ENCODE data around the gene KLF3. TPM values are rescaled to one million over a fixed set of nuclear protein-coding genes. Genes with fewer than 3 reads are reported as not detected.

Gene KLF3
- total RNA-seq, 1 donor from 2014 or later = 24.8 TPM

DNA sequence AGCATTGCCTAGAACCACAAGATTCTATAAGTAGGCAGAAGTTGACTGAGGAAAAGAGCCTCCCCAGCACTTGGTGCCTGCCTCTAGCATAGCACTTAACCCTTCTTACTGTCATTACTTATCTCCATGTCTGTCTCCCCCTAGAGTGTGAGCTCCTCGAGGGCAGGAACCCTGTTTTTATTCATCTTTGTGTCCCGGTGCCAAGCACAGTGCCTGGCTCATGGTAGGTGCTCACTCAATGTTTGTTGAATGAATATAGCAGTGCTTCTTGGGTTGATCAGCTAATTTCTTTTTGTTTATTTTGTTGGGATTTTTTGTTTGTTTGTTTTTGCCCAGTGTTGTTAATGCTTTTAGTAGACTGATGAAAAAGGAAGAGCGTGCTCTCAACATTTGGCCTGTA is 30.3 kb downstream of the KLF3 start:
- H3K4me1 ChIP-seq = no peaks in the 10 kb centered on the region
- Mint-ChIP-seq H3K36me3 (peaks cover 67% of the 10 kb centered on the region), H3K4me3 (no peak overlapping the region), H3K4me1 (peaks cover 4% of the 10 kb centered on the region), H3K27ac (no peak overlapping the region), H3K27me3 (ENCODE audit: insufficient read depth, low read depth) (no peaks in the 10 kb centered on the region), H3K9me3 (no peaks in the 10 kb centered on the region)
- H4K20me1 ChIP-seq (ENCODE audit: low read depth) = peaks cover 6% of the 10 kb centered on the region
- no peak overlapping the region for H3K9ac ChIP-seq
- DNase-seq (ENCODE audit: low spot score) = no peak
- no peaks in the 10 kb centered on the region for H3K27me3 ChIP-seq
- H3K79me2 ChIP-seq (ENCODE audit: low read depth) = no peaks in the 10 kb centered on the region
- H3K9me3 ChIP-seq (ENCODE audit: low read depth) = no peaks in the 10 kb centered on the region
- peaks cover 5% of the 10 kb centered on the region for H3F3A ChIP-seq (ENCODE audit: low read depth)
- TF ChIP-seq, protein P1, sequence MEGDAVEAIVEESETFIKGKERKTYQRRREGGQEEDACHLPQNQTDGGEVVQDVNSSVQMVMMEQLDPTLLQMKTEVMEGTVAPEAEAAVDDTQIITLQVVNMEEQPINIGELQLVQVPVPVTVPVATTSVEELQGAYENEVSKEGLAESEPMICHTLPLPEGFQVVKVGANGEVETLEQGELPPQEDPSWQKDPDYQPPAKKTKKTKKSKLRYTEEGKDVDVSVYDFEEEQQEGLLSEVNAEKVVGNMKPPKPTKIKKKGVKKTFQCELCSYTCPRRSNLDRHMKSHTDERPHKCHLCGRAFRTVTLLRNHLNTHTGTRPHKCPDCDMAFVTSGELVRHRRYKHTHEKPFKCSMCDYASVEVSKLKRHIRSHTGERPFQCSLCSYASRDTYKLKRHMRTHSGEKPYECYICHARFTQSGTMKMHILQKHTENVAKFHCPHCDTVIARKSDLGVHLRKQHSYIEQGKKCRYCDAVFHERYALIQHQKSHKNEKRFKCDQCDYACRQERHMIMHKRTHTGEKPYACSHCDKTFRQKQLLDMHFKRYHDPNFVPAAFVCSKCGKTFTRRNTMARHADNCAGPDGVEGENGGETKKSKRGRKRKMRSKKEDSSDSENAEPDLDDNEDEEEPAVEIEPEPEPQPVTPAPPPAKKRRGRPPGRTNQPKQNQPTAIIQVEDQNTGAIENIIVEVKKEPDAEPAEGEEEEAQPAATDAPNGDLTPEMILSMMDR (IDR thresholded peaks at IDR 0.05) = no peak
- TF ChIP-seq EZH2phosphoT487 (IDR thresholded peaks at IDR 0.05) (no peak), EZH2 (IDR thresholded peaks at IDR 0.05) (no peak)
- no peak overlapping the region for H3K4me3 ChIP-seq
- H3K4me2 ChIP-seq = no peak overlapping the region
- H3K27ac ChIP-seq = no peak overlapping the region
- no peak overlapping the region for H2AFZ ChIP-seq (replicated peaks)
- peaks cover 28% of the 10 kb centered on the region for H3K36me3 ChIP-seq

GRCh38 chr4:38695809-38696208 is 31.8 kb downstream of the KLF3 start:
- Mint-ChIP-seq H3K4me1 (peaks cover 4% of the 10 kb centered on the region), H3K4me3 (no peak overlapping the region), H3K36me3 (peaks cover 54% of the 10 kb centered on the region), H3K27me3 (ENCODE audit: insufficient read depth, low read depth) (no peaks in the 10 kb centered on the region), H3K9me3 (no peaks in the 10 kb centered on the region), H3K27ac (peak overlapping the region; percentile 9)
- Histone ChIP-seq H4K20me1 (ENCODE audit: low read depth) (no peaks in the 10 kb centered on the region), H3K27me3 (no peaks in the 10 kb centered on the region), H3K79me2 (ENCODE audit: low read depth) (no peaks in the 10 kb centered on the region), H3K9ac (no peak overlapping the region), H3K9me3 (ENCODE audit: low read depth) (no peaks in the 10 kb centered on the region), H3F3A (ENCODE audit: low read depth) (peaks cover 5% of the 10 kb centered on the region), H3K4me2 (no peak overlapping the region), H3K4me3 (no peak overlapping the region), H2AFZ (replicated peaks) (no peak overlapping the region), H3K36me3 (peaks cover 16% of the 10 kb centered on the region), H3K4me1 (no peaks in the 10 kb centered on the region), H3K27ac (no peak overlapping the region)
- DNase-seq (ENCODE audit: low spot score) = no peak
- TF ChIP-seq EZH2phosphoT487 (IDR thresholded peaks at IDR 0.05) = no peak
- TF ChIP-seq, protein P1 (IDR thresholded peaks at IDR 0.05) = no peak

- no peak for DNase-seq (ENCODE audit: low spot score)
- Mint-ChIP-seq H3K27ac (no peak overlapping the region), H3K9me3 (no peaks in the 10 kb centered on the region), H3K4me1 (peaks cover 4% of the 10 kb centered on the region), H3K27me3 (ENCODE audit: insufficient read depth, low read depth) (no peaks in the 10 kb centered on the region), H3K36me3 (peaks cover 49% of the 10 kb centered on the region), H3K4me3 (no peak overlapping the region)
- Histone ChIP-seq H3K4me1 (peaks cover 6% of the 10 kb centered on the region), H2AFZ (replicated peaks) (no peak overlapping the region), H3K9ac (no peak overlapping the region), H3K27me3 (no peaks in the 10 kb centered on the region), H3K36me3 (peaks cover 14% of the 10 kb centered on the region), H3K79me2 (ENCODE audit: low read depth) (no peaks in the 10 kb centered on the region), H3K4me3 (no peak overlapping the region), H3K9me3 (ENCODE audit: low read depth) (no peaks in the 10 kb centered on the region), H3K27ac (no peak overlapping the region), H4K20me1 (ENCODE audit: low read depth) (no peaks in the 10 kb centered on the region), H3F3A (ENCODE audit: low read depth) (peaks cover 13% of the 10 kb centered on the region), H3K4me2 (no peak overlapping the region)
- TF ChIP-seq, protein P1 (IDR thresholded peaks at IDR 0.05) = no peak
- TF ChIP-seq EZH2phosphoT487 (IDR thresholded peaks at IDR 0.05) (no peak), EZH2 (IDR thresholded peaks at IDR 0.05) (no peak)
Measured at GRCh38 chr4:38696697-38697096, 32.7 kb downstream of the KLF3 start.

Measured in neural progenitor cell (in vitro differentiated cells).